GM21723 (cell line): ENCODE data around the gene TBC1D14.

Experiments used
- ATAC-seq: cut with Tn5 transposase; IDR thresholded peaks from one replicate; pipeline ENCODE4 v1.9.1; 2021; ENCODE audit warnings: mild to moderate bottlenecking, moderate library complexity; ENCODE audit not compliant: unreplicated experiment

The TBC1D14 gene

DNA sequence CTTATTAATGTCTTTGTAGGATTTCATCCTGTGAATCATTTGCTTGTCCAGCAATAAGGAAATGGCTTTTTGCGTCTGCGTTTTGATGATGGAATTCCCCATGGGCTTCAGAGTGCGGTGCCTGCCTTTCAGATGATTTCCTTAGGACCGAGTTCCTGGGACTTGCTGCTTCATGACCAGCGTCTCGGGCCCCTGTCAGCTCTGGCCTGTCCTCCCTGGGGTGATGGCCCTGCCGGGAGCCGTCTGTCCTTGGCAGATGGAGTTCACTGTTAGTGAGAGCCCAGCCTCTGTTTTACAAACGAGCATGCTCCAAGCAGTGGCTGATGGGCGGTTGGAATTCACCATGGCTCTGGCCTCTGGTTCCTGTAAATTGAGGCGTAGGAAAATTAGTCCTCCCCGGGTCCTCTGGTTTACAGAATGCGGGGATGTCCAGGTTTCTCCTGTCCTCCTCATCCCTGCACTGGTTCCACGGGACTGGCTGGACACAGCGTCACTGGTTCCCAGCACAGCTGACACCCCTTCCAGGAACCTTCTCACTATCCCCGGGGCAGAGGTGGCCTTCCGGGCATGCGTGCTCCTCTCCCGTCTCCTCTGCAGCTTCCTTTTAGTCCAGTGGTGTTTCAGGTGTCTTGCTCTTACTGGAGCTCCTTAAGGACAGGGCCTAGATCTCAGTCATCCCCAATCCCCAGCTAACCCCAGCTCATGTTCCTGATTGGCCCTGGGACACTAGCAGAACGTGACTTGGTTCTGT is 34.9 kb downstream of the TBC1D14 start:
- ATAC-seq, result no peak

DNA sequence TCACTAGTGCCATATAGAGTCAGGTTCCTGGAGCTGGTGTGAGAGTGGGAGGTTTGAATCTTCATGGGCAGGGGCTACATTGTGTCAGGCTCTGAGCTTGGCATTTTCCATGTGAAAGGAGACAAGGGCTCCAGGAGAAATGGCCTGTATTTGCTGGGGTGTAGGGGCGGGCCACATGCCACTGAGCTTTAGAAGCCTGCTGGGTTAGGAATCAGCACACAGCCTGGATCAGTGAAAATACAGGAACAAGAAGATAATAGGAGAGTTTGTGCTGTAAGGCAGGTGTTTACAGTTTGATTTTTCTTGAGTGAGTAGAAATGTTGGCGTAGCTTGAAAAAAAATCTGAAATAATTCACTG is 35.4 kb downstream of the TBC1D14 start:
- no peak for ATAC-seq

DNA sequence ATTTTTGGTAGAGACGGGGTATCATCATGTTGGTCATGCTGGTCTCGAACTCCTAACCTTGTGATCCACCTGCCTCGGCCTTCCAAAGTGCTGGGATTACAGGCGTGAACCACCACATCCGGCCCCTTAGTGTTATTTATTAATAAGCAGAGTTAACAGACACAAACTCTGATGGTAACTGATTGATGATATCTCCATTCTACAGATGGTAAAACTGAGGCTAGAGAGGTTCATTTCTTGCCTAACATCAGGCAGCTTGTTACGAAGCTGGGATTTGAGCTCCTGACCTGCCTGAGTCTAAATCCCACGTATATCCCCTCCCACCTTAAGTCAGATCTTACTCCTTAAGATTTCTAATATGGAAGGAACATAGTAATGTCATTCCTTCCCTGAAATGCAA is 36.9 kb downstream of the TBC1D14 start:
- no peak for ATAC-seq

DNA sequence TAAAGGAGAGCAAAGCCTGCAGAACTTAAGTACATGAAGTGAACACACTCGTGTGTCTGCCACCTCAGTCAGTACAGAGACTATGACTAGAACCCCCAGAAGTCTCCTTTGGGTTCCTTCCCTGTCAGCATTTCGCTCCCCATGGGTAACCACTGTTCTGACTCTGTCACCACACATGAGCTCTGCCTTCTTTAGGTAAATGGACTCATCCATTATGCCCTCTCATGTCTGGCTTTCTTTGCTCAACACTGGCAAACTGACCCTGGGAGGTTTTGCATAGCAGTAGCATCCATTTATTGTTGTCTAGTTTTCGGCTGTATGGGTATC is 38.5 kb downstream of the TBC1D14 start:
- ATAC-seq, result no peak

DNA sequence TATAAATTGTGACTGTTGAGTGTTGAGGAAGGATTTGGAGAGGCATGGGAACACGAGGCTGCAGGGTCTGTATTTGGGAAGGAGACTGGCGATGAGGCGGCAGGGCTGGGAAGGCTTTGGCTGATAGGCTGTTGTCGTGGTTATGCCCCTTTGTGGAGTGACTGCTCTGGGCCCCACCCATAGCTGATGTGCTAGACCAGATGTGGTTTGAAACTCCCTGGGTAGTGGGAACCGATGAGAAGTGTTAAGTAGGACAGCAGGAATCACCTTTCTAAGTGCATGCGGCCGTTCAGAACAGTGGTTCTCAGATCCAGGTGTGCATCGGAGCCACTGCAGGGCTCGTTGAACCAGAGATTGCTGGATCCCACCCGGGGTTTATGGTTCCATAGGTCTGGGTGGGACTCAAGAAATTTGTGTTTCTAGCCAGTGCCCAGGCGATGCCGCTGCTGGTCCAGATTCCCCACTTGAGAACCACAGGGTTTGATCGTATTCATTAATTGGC is 42.3 kb downstream of the TBC1D14 start:
- ATAC-seq, result no peak

DNA sequence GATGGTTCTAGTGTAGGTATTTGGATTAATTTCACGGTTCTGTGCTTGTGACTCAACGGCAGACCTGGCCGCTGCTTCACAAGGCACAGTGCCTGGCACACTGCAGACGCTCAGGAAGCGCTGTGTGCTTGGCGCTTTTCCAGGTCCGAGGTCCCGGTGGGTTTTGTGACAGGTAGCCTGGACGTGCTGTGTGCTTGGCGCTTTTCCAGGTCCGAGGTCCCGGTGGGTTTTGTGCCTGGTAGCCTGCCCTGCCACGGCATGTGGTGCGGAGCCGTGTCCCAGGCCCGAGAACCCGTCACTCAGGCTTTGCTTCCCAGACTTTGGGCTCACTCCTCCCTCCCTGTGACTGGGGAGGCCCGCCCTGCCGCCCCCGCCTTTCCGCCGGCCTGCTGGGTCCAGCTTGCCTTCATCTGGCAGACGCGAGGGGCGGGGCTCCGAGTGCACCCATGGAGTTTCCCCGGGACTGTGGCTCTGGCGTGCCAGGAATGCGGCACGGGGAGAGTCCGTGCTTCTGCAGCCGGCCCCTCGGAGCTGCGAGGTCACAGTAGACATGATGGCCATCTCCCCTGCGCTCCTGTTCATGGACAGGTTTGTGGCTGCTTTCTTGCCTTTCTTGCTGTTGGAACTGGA is 44.2 kb downstream of the TBC1D14 start:
- no peak for ATAC-seq

DNA sequence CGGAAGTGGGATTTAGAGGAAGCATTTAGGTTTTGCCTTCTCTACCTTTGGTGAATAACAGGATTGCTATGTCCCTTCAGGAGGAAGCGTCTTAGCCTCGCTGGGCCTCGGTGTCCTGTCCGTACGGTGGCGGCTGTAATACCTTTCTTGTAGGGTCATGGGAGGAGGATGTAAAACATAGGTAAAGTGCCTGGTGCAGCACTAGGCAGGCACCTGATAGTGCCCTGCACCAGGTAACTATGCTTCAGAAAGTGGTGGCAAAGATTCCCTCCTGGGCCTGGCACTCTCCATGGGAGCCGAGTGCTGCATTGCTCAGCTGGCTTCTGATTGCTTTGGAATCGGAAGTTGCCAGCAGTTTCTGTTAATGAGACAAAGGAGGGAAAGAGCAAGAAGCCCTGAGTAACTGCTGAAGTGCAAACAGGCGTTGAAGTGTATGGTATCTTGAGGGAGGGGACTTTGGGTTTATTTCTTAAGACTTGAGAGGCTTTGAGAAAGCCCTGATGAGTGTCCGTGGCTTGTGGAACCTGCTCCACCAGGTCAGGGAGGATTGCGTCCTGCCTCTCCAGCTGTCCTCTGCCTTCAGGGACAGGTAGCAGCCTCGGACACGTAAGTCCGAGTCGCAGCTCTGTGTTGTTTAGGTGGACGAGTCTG is 45.8 kb downstream of the TBC1D14 start:
- ATAC-seq, result no peak

DNA sequence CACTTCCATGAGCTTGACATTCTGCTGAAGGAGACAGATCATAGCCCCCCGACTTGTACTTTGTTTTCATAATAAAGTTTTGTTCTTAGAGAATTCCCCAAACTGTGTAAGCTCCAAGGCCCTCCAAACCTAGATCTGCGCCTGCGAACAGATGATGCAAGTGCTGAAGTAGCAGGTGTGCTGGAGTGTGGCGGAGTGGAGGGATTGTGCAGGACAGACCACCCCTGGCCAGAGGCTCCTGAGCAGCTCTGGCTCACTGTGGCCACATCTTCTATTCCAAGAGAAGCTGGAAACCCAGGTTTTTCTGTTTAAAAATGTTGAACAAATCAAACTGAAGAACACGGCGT is 46.4 kb downstream of the TBC1D14 start:
- ATAC-seq, result no peak

DNA sequence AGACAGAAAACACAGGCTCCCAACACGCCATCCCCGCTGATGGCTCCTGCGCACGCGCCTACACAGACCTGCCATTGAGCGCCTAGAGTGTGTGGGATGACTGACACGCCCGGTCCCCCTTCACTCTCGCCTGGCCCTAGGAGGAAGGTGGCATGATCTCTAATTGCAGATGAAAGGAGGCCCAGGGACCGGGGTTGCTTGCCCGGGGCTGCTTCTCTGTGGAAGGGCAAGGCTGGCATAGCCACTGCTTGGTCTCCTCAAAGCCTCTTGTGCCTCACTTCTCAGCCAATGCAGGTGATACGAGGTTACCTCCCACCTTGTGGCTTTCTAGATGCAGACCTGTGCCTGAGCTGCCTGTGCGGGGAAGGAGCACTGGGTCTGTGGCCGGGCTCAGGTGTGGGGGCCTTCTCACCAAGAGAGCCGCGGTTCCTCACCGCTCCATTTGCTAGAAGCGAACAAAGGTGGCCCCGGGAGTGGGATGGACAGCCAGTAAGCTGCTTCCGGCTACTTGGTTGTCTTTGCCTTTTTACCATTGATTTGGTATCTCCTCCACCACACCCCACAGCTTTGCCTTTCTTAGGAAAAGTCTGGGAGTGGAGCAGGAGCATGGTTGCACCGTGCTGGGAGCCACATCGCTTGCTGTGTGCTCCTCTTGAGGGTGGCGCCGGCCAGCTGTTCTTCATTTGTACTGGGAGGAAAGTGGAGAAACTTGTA is 47.0 kb downstream of the TBC1D14 start:
- ATAC-seq, result no peak

DNA sequence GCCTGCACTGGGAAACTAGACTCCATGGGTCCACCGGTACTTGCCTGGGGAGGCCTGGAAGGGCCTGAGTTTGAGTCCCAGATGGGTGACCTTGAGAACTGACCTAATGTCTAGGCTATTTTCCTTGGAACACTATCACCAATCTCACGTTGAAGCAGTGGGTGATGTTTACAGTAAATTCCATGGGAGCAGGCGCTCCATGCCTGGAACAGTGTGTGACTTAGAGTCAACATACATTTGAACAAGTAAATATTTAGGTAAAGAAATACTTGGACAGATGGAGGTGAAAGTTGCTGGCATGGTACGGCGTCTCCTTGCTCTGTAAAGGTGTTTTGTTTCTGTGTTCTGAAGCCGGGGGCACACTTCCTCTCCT is 47.5 kb downstream of the TBC1D14 start:
- no peak for ATAC-seq

DNA sequence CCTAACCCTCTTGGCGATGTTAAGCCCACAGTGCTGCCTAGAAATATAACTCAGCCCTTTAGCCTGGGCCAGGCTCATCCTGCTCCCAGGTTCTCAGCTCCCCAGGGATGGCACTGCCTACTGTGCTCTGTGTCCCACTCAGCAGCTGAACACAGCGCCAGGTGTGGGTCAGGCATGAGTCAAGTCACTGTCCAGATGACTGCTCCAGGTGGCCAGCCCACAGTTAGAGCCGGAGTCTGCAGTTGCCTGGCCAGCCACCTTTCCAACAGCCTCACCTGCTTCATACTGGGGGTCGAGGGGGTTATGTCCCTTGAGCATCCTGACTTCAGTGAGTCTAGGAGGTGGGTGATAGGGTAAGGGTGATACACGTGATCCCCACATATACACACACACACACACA is 48.4 kb downstream of the TBC1D14 start:
- ATAC-seq, result no peak

DNA sequence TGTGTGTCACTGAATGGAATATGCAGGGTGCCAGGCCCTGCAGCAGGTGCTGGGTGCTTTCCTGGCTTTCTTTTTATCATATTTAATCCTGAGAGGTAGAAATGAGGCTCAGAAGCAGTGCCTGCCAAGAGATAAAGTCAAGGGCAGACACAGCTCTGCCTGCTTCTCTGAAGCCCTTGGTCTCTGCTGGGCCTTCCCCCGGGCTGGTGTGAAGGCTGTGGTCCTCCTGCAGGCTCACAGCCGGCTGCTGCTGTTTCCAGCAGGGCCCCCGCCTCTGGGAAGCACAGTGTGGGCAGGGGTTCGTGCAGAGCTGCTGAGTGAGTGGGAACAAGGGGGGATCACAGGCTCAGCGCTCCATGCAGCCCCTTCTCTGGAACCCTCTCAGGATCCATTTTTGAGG is 49.6 kb downstream of the TBC1D14 start:
- ATAC-seq, result no peak

DNA sequence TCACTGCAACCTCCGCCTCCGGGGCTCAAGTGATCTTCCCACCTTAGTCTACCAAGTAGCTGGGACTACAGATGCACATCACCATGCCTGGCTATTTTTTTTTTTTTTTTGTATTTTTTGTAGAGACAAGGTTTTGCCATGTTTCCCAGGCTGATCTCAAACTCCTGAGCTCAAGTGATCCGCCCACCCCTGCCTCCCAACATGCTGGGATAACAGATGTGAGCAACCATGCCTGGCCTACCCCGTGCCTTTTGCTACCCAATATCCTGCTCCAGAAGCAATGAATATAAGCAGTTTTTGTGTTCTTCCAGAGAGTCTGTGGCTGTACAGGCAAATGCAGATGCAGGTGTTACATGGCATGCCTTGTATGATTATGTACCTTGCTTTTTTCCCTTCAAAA is 50.5 kb downstream of the TBC1D14 start:
- ATAC-seq, result no peak

DNA sequence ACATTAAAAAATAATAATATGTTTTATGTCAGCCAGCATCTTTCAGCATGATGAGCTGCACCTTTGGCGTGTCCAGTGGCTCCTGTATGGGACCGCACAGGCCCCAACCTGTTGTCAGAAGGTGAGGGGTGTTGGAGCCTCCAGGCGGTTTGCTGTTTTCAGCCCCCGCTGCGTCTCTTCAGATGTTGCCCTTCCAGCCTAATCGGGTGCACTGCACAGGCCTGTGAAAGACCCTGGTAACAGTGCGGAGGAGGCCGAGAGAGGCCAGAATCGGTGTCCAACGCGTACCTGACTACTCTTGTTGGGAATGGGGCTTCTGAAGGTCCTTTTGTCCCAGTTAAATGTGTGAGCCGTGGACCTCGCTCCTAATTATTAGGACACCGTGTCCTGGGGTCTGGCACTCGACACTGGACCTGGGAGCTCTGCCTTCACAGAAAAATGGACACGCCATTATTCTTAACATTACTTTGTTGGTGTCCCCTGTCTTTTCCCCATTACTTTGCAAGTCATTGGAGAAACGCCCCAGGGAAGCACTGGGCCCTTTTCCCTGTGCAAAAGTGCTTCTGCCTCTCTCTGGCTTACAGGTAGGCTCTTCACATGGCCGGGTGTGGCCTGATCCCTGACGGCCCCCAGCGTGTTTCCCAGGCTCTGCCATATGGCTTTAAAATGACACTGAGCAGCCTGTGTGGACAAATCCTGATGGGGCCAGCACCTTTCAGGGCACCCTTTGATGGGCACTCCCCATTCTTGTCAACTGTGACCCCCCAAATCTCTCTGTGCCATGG is 51.2 kb downstream of the TBC1D14 start:
- no peak for ATAC-seq

DNA sequence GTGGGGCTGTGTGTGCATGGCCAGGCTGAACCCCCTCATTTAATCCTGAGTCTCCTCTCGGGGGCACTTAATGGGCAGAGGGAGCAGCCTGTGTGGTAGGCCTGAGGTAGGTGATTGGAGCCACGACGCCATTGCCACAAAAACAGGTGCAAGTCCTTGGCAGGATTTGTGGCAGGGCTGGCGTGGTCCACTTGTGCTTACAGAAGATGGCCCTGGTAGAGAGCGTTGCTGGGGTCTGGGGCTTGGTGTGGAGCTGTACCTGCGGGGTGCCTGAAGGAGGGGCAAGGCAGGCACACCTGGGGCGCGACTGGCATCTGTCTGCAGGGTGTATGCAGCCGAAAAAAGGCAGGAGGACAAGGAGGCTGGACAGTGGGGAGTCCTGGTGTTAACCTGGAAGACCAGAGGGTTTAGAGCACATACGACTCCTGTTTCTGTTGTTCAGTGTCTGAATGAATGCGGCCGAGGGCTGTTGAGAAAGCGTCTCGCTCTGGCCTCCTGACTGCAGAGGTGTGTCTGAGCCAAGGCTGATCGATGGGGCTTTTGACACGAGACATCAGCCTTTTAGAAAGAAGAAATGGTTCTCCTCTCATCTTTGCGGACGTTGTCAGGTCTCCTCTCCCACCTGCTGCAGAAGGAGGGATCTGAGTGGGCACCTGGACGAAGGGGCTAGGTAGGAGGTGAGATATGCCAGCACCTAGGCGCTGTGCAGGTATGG is 52.0 kb downstream of the TBC1D14 start:
- ATAC-seq, result no peak

DNA sequence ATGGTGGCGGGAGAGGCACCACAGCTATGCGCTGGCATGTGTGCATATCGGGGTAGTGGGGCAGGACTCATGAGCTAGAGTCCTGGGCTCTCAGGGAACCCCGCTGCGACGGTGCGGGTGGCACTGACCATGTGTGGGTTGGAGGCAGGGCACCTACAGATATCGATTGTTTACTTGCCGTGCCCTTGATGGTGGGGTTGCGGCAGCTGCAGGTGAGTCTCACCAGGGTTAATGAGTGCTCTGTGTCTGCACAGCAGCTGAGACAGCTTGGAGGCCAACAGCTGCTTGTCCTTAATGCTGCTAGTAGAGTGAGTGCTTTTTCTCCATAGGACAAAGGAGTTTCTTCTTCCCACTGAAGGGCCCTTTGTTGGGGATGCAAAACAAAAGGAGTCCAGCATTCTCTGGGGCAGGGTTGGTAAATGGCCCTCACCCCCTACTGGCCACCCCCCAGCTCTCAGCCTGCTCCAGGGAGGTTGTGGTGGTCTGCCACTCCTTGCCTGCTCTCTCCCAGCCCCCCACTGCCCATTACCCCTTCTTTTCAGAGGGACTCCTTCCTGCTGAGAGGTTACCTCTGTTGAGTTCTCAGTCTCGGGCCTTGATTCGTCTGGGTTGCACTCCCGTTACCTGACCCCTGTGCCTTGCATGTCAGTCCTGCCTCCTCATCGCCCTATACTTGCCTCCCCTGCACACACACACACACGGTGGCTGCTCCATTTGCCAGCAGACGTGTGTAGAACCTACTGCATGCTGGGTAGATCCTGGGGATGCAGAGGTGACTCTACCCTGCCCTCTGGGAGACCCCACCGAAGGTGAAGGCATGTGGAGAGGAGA is 52.8 kb downstream of the TBC1D14 start:
- ATAC-seq, result no peak

DNA sequence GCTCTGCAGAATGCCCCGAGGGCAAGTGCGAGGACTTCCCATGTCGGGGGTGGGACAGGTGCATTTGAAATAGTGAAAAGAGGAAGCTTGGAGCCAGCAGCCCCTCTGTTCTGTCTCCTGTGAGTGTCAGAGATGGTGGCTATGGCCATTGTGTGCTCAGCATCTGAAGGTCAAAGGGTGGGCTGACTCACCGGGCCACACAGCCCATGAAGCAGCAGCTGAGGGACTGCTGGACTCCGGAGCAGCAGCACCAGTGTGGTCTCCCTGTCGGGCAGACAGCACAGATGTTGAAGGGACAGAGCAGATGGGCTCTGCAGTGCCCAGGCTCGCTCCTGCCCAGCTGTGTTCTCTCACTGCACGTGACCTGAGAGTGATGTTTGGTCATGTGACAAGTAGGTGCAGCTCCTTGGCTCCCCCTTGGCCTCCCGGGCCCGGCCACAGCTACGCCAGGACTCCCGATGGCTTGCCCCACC is 53.5 kb downstream of the TBC1D14 start:
- no peak for ATAC-seq

DNA sequence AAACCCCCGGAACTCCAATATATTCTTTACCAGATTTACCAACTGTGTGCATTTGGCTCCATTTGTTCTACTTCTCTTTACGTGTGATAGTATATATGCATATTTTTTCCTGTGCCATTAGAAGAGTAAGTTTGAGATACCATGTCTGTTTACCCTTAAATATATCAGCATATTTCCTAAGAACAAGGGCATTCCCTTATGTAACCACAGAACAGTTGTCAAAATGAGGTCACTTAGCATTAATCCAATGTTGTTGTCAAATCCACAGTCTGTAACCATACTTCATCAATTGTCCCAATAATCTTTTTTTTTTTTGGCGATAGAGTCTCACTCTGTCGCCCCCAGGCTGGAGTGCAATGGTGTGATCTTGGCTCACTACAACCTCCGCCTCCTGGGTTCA is 55.2 kb downstream of the TBC1D14 start:
- ATAC-seq, result peak; percentile 3

DNA sequence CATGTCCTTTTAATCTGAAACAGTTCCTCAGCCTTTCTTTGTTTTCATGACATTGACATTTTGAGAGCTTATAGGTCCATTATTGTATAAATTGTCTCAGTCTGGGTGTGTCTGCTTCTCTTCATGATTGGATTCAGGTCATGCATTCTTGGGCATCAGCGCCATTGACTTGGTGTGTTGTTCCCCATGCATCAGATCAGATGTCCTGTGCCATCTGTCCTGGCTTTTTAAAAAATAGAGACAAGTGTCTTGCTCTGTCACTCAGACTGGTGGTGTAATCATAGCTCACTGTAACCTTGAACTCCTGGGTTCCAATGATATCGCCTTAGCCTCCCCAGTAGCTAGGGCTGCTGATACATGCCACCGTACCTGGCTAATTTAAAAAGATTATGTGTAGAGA is 55.7 kb downstream of the TBC1D14 start:
- ATAC-seq, result no peak
